Liver (tissue), 9 donors: ENCODE data around the gene SLC25A48. TPM values are rescaled to one million over a fixed set of nuclear protein-coding genes. Genes with fewer than 3 reads are reported as not detected.

Source experiments
- DNase-seq: peaks from one replicate; pipeline ENCODE4 v3.0.0-alpha.2; 2017; ENCODE audit warnings: low spot score
- H3K27ac ChIP-seq, 2 donors: one replicate each; pipeline ENCODE4 v1.7.0; 2013; ENCODE audit warnings: inconsistent platforms in 2 of 2, low read length in 2 of 2, control low read depth in 1 of 2, low read depth in 1 of 2, mild to moderate bottlenecking in 1 of 2
- H3K27me3 ChIP-seq, 4 donors: one replicate each; pipeline versions ENCODE4 v1.6.1 to v1.7.0; 2013; ENCODE audit warnings: low read length in 3 of 4, inconsistent platforms in 1 of 4, mild to moderate bottlenecking in 1 of 4, moderate library complexity in 1 of 4; ENCODE audit not compliant: control insufficient read depth in 4 of 4, insufficient read depth in 4 of 4
- H3K36me3 ChIP-seq, 4 donors: one replicate each; pipeline versions ENCODE4 v1.6.1 to v1.7.0; 2013; ENCODE audit warnings: low read length in 3 of 4, mild to moderate bottlenecking in 3 of 4, low read depth in 1 of 4, moderate library complexity in 1 of 4; ENCODE audit not compliant: control insufficient read depth in 4 of 4, insufficient read depth in 3 of 4
- H3K4me1 ChIP-seq, 4 donors: one replicate each; pipeline versions ENCODE4 v1.6.1 to v1.7.0; 2013; ENCODE audit warnings: low read length in 3 of 4, mild to moderate bottlenecking in 3 of 4, moderate library complexity in 1 of 4; ENCODE audit not compliant: control insufficient read depth in 4 of 4, insufficient read depth in 4 of 4
- H3K4me3 ChIP-seq, 3 donors: one replicate each; pipeline versions ENCODE4 v1.6.1 to v1.7.0; 2013; ENCODE audit warnings: low read length in 3 of 3, control low read depth in 1 of 3, low read depth in 1 of 3, mild to moderate bottlenecking in 1 of 3
- H3K9ac ChIP-seq, 2 donors: one replicate each; pipeline ENCODE4 v1.7.0; 2013; ENCODE audit warnings: low read length in 2 of 2, mild to moderate bottlenecking in 2 of 2, moderate library complexity in 2 of 2, control low read depth in 1 of 2, low read depth in 1 of 2
- H3K9me3 ChIP-seq, 4 donors: one replicate each; pipeline versions ENCODE4 v1.6.1 to v1.7.0; 2013; ENCODE audit warnings: low read length in 3 of 4; ENCODE audit not compliant: control insufficient read depth in 4 of 4
- EGR1 ChIP-seq, 2 donors: IDR thresholded peaks; 2 replicates each; pipeline ENCODE4 v1.6.1; 2016 to 2018; ENCODE audit warnings: antibody characterized with exemption in 2 of 2, low read depth in 2 of 2
- FOXA1 ChIP-seq: IDR thresholded peaks from 2 replicates; pipeline ENCODE4 v1.6.1; 2016; ENCODE audit warnings: antibody characterized with exemption
- FOXA2 ChIP-seq: IDR thresholded peaks from 2 replicates; pipeline ENCODE4 v1.6.1; 2016; ENCODE audit warnings: antibody characterized with exemption
- GABPA ChIP-seq, 2 donors: IDR thresholded peaks in 1 of 2; conservative IDR thresholded peaks in 1 of 2; 2 replicates each; pipeline ENCODE4 v1.6.1; 2016; ENCODE audit warnings: antibody characterized with exemption in 2 of 2, mild to moderate bottlenecking in 1 of 2, moderate library complexity in 1 of 2
- HNF4A ChIP-seq, 2 donors: conservative IDR thresholded peaks; 2 replicates each; pipeline ENCODE4 v1.6.1; 2016; ENCODE audit warnings: antibody characterized with exemption in 2 of 2, mild to moderate bottlenecking in 2 of 2
- JUND ChIP-seq, 2 donors: IDR thresholded peaks; 2 replicates each; pipeline ENCODE4 v1.6.1; 2016; ENCODE audit warnings: antibody characterized with exemption in 2 of 2
- NR2F2 ChIP-seq: IDR thresholded peaks from 2 replicates; pipeline ENCODE4 v1.6.1; 2016; ENCODE audit warnings: antibody characterized with exemption
- RAD21 ChIP-seq, 2 donors: IDR thresholded peaks; 2 replicates each; pipeline ENCODE4 v1.6.1; 2016; ENCODE audit warnings: antibody characterized with exemption in 2 of 2, mild to moderate bottlenecking in 2 of 2
- RXRA ChIP-seq, 2 donors: IDR thresholded peaks; 2 replicates each; pipeline ENCODE4 v1.6.1; 2017 to 2018; ENCODE audit warnings: antibody characterized with exemption in 2 of 2, mild to moderate bottlenecking in 1 of 2
- TAF1 ChIP-seq: conservative IDR thresholded peaks from 2 replicates; pipeline ENCODE4 v1.6.1; 2016; ENCODE audit warnings: antibody characterized with exemption, mild to moderate bottlenecking
- YY1 ChIP-seq: IDR thresholded peaks from 2 replicates; pipeline ENCODE4 v1.6.1; 2016; ENCODE audit warnings: antibody characterized with exemption, mild to moderate bottlenecking
- WGBS: extraction: QIAGEN DNeasy Blood & Tissue Kit; methylation state at CpG from one replicate; pipeline ENCODE4 v1.1.7; 2013; 5-methylcytosine and 5-hydroxymethylcytosine counted together
- polyA plus RNA-seq, 2 donors: library from polyadenylated mRNA; stranded (reverse) in 1 of 2; unstranded in 1 of 2; fragments of 200-250 nt in 1 of 2; fragments of >200 nt in 1 of 2; fragmentation: Nextera tagmentation in 1 of 2; extraction: Ambion mirVana in 1 of 2; gene quantifications; one replicate each; pipeline versions ENCODE4 v1.2.1 to v1.2.3, GENCODE V29; 2013 to 2015
- total RNA-seq, 2 donors: library from RNA; depleted of rRNA; stranded (reverse); fragments of >200 nt; gene quantifications; one replicate each; pipeline ENCODE4 v1.2.3, GENCODE V29; 2014
- TF ChIP-seq, protein P1 (sequence below): fragments of 150-350 bp; IDR thresholded peaks from 2 replicates; pipeline ENCODE4 v1.5.1; 2017; ENCODE audit warnings: improper control_type of control experiment, low read depth, low read length; ENCODE audit not compliant: missing input control
- TF ChIP-seq, protein P2 (sequence below): IDR thresholded peaks from 2 replicates; pipeline ENCODE4 v1.6.1; 2016; ENCODE audit warnings: antibody characterized with exemption
- TF ChIP-seq, protein P3 (sequence below): IDR thresholded peaks from 2 replicates; pipeline ENCODE4 v1.6.1; 2016; ENCODE audit warnings: antibody characterized with exemption
- TF ChIP-seq, protein P4 (sequence below): IDR thresholded peaks from 2 replicates; pipeline ENCODE4 v1.6.1; 2016; ENCODE audit warnings: antibody characterized with exemption
- donor health status: healthy.
- donor health status: healthy.
- donor health status: healthy.
- donor health status: healthy.
- donor health status: healthy.

Gene SLC25A48
- total and polyA plus RNA-seq, 4 donors, result 0.24 to 1.1 (median 0.72) TPM

DNA sequence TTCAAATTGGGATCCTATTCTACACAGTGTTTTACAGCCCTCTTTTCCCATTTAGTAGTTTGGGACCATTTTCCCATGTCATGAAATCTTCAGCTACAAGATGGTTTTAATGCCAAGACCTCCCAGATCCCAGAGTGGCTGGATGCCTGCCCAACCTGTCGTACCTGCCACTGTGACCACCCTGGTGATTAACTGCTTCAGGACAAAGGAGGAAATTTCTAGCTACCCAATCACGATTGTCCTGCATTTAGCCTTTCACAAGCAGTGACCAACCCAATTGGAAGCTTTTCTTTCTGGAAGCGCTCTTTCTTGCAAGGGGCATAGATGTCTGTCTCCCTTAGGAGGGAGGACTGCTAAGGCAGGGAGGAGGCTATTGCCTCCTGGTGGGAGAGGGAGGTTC is 47.4 kb downstream of the SLC25A48 start:
- 84% methylated on average over 3 of the region's 3 CpGs for WGBS
- Histone ChIP-seq H3K36me3 (no peaks in the 10 kb centered on the region), H3K9ac (no peak overlapping the region), H3K4me3 (no peak overlapping the region), H3K9me3 (no peaks in the 10 kb centered on the region), H3K4me1 (no peaks in the 10 kb centered on the region), H3K27ac (no peak overlapping the region), H3K27me3 (no peaks in the 10 kb centered on the region)
- DNase-seq, result no peak
- TF ChIP-seq FOXA1 (no peak), FOXA2 (no peak), EGR1 (IDR thresholded peaks at IDR 0.05; ENCODE audit: low read depth in 2 of 2) (no peak), YY1 (no peak)

DNA sequence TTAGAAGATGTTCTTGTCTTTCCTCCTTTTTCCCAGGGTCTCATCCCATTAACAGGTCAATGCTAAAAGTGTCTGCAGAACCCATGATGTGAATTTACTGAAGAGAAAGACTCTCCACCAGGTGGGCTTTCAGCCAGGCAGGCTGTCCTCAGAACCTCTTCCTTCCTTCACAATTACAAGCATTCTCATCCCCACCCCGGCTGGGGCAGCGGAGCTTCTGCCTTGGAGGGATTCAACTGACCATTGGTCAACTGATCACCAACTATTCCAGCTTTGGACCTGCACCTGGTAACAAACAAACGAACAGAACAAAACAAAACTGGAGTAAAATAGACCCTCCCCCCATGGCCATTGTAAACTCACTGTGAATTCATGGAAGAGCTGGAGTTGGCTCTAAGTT is 48.6 kb downstream of the SLC25A48 start:
- WGBS, result 84% methylated on average over 3 of the region's 3 CpGs
- no peak overlapping the region for H3K27ac ChIP-seq
- no peak for DNase-seq
- no peaks in the 10 kb centered on the region for H3K4me1 ChIP-seq
- H3K9ac ChIP-seq, result no peak overlapping the region
- H3K36me3 ChIP-seq, result no peaks in the 10 kb centered on the region
- H3K27me3 ChIP-seq, result no peaks in the 10 kb centered on the region
- H3K9me3 ChIP-seq, result no peaks in the 10 kb centered on the region
- no peak overlapping the region for H3K4me3 ChIP-seq
- TF ChIP-seq EGR1 (IDR thresholded peaks at IDR 0.05; ENCODE audit: low read depth in 2 of 2) (no peak), HNF4A (conservative IDR thresholded peaks at IDR 0.05) (no peak), TAF1 (no peak), FOXA2 (no peak), YY1 (no peak), RXRA (IDR thresholded peaks at IDR 0.05) (no peak), GABPA (IDR thresholded peaks at IDR 0.05 in 1 of 2, conservative IDR thresholded peaks at IDR 0.05 in 1 of 2) (no peak), NR2F2 (no peak)
- TF ChIP-seq, protein P1, sequence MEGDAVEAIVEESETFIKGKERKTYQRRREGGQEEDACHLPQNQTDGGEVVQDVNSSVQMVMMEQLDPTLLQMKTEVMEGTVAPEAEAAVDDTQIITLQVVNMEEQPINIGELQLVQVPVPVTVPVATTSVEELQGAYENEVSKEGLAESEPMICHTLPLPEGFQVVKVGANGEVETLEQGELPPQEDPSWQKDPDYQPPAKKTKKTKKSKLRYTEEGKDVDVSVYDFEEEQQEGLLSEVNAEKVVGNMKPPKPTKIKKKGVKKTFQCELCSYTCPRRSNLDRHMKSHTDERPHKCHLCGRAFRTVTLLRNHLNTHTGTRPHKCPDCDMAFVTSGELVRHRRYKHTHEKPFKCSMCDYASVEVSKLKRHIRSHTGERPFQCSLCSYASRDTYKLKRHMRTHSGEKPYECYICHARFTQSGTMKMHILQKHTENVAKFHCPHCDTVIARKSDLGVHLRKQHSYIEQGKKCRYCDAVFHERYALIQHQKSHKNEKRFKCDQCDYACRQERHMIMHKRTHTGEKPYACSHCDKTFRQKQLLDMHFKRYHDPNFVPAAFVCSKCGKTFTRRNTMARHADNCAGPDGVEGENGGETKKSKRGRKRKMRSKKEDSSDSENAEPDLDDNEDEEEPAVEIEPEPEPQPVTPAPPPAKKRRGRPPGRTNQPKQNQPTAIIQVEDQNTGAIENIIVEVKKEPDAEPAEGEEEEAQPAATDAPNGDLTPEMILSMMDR, result no peak
- TF ChIP-seq, protein P2, sequence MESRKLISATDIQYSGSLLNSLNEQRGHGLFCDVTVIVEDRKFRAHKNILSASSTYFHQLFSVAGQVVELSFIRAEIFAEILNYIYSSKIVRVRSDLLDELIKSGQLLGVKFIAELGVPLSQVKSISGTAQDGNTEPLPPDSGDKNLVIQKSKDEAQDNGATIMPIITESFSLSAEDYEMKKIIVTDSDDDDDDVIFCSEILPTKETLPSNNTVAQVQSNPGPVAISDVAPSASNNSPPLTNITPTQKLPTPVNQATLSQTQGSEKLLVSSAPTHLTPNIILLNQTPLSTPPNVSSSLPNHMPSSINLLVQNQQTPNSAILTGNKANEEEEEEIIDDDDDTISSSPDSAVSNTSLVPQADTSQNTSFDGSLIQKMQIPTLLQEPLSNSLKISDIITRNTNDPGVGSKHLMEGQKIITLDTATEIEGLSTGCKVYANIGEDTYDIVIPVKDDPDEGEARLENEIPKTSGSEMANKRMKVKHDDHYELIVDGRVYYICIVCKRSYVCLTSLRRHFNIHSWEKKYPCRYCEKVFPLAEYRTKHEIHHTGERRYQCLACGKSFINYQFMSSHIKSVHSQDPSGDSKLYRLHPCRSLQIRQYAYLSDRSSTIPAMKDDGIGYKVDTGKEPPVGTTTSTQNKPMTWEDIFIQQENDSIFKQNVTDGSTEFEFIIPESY, result no peak

DNA sequence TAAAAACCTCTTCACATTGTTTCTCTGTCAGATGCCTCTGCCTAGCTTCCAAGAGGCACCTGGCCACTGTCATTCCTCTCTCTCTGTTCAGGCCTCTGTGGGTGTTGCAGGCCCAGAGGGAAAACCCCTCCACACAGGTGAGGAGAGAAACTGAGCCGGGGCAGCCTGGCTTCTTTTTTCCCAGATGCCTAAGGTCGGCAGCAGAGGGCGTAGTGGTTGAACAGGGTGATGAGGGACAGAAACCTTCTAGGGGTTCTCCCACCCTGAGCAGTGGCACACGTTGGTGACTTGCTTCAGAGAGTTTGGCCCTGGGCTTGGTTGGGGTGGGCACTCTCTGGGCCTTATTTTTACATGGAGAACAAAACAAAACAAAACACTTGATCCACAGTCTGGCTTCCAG is 49.0 kb downstream of the SLC25A48 start:
- Histone ChIP-seq H3K9ac (no peak overlapping the region), H3K27ac (no peak overlapping the region), H3K4me1 (no peaks in the 10 kb centered on the region), H3K27me3 (no peaks in the 10 kb centered on the region), H3K36me3 (no peaks in the 10 kb centered on the region), H3K9me3 (no peaks in the 10 kb centered on the region), H3K4me3 (no peak overlapping the region)
- WGBS, result 69% methylated on average over 4 of the region's 4 CpGs
- no peak for DNase-seq
- no peak for TF ChIP-seq RAD21 (IDR thresholded peaks at IDR 0.05)
- no peak for TF ChIP-seq TAF1
- TF ChIP-seq EGR1 (IDR thresholded peaks at IDR 0.05; ENCODE audit: low read depth in 2 of 2), result no peak
- no peak for TF ChIP-seq JUND (IDR thresholded peaks at IDR 0.05)
- no peak for TF ChIP-seq NR2F2
- TF ChIP-seq, protein P3, sequence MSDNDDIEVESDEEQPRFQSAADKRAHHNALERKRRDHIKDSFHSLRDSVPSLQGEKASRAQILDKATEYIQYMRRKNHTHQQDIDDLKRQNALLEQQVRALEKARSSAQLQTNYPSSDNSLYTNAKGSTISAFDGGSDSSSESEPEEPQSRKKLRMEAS, result no peak
- no peak for TF ChIP-seq FOXA1
- TF ChIP-seq, protein P2, result no peak
- no peak for TF ChIP-seq GABPA (IDR thresholded peaks at IDR 0.05 in 1 of 2, conservative IDR thresholded peaks at IDR 0.05 in 1 of 2)
- no peak for TF ChIP-seq FOXA2
- TF ChIP-seq, protein P1, result no peak
- no peak for TF ChIP-seq RXRA (IDR thresholded peaks at IDR 0.05)
- TF ChIP-seq, protein P4, sequence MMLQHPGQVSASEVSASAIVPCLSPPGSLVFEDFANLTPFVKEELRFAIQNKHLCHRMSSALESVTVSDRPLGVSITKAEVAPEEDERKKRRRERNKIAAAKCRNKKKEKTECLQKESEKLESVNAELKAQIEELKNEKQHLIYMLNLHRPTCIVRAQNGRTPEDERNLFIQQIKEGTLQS, result no peak
